ENCODE measurements around the gene ADPRHL1. TPM values are rescaled to one million over a fixed set of nuclear protein-coding genes. Genes with fewer than 3 reads are reported as not detected.

ADPRHL1 gene
- total RNA-seq, 1 donor from 2014 or later, result 3.1 TPM

DNA sequence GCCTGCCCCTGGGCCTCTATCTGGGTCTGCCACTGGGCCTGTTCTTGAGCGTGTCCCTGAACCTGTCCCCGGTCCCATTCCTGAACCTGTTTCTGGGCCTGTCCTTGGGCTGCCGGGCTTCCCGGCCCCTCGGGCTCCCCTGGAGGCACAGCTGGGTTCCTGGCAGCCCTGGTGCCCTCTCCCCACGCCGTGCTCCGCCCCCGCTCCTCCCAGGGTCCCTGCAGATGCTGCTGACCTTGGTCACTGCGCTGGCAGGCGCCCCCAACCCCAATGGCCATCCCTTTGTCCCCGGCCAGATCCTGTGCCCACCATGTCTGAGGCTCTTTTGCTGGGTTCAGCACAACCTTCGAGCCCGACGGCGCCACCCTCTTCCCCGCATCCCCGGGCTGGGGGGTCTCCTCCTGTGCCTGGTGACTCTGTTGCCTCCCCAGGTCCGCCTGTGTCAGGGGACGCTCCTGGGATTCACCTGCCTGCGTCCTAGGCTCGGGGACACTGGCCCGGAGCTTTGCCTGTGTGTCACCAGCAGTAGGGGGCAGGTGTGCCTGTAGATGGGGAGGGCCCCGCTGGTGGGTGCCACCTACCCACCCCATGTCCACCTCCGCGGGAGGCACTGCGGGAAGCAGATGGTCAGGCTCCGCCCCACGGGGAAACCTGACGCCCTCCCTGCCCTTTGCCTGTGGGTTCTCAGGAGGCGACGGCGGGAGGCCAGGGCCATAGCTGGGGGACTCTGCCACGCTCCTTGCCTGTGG lies 48.4 kb downstream of the ADPRHL1 start:
- no peak for DNase-seq (ENCODE audit: low read depth)
- H3K4me1 ChIP-seq (ENCODE audit: insufficient read depth, low read length), result peaks cover 10% of the 10 kb centered on the region
- H3K4me1 Mint-ChIP-seq (ENCODE audit: low read depth, unreplicated experiment), result no peaks in the 10 kb centered on the region
- H3K36me3 Mint-ChIP-seq (ENCODE audit: low read depth, unreplicated experiment), result no peaks in the 10 kb centered on the region
- no peaks in the 10 kb centered on the region for H3K79me2 ChIP-seq (ENCODE audit: insufficient read depth, low read length)
- no peak for TF ChIP-seq EZH2 (IDR thresholded peaks at IDR 0.05; ENCODE audit: insufficient read depth, low read length)
- TF ChIP-seq, protein P1, sequence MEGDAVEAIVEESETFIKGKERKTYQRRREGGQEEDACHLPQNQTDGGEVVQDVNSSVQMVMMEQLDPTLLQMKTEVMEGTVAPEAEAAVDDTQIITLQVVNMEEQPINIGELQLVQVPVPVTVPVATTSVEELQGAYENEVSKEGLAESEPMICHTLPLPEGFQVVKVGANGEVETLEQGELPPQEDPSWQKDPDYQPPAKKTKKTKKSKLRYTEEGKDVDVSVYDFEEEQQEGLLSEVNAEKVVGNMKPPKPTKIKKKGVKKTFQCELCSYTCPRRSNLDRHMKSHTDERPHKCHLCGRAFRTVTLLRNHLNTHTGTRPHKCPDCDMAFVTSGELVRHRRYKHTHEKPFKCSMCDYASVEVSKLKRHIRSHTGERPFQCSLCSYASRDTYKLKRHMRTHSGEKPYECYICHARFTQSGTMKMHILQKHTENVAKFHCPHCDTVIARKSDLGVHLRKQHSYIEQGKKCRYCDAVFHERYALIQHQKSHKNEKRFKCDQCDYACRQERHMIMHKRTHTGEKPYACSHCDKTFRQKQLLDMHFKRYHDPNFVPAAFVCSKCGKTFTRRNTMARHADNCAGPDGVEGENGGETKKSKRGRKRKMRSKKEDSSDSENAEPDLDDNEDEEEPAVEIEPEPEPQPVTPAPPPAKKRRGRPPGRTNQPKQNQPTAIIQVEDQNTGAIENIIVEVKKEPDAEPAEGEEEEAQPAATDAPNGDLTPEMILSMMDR (IDR thresholded peaks at IDR 0.05; ENCODE audit: insufficient read depth, low read depth, low read length), result no peak
- H3K9ac ChIP-seq (ENCODE audit: low read length), result no peak overlapping the region
- no peak overlapping the region for H3K4me3 Mint-ChIP-seq (ENCODE audit: unreplicated experiment)
- H4K20me1 ChIP-seq (ENCODE audit: insufficient read depth, low read length), result no peaks in the 10 kb centered on the region
- no peaks in the 10 kb centered on the region for H3K9me3 ChIP-seq (ENCODE audit: insufficient read depth, low read depth, low read length)
- H3K27me3 ChIP-seq (ENCODE audit: insufficient read depth, low read length), result no peaks in the 10 kb centered on the region
- no peak overlapping the region for H3K4me3 ChIP-seq (ENCODE audit: insufficient read depth, low read depth, low read length)
- peaks cover 36% of the 10 kb centered on the region for H3K27me3 Mint-ChIP-seq (ENCODE audit: low read depth, unreplicated experiment)
- no peak overlapping the region for H3K27ac ChIP-seq (ENCODE audit: low read depth, low read length)
- no peaks in the 10 kb centered on the region for H3K36me3 ChIP-seq (ENCODE audit: insufficient read depth, low read length)
- no peak overlapping the region for H3K4me2 ChIP-seq (ENCODE audit: low read length)
- no peak overlapping the region for H3K27ac Mint-ChIP-seq (ENCODE audit: unreplicated experiment)
- FAIRE-seq, result no peak
- no peaks in the 10 kb centered on the region for H3K9me3 Mint-ChIP-seq (ENCODE audit: unreplicated experiment)
- H2AFZ ChIP-seq (ENCODE audit: low read depth, low read length), result no peak overlapping the region

DNA sequence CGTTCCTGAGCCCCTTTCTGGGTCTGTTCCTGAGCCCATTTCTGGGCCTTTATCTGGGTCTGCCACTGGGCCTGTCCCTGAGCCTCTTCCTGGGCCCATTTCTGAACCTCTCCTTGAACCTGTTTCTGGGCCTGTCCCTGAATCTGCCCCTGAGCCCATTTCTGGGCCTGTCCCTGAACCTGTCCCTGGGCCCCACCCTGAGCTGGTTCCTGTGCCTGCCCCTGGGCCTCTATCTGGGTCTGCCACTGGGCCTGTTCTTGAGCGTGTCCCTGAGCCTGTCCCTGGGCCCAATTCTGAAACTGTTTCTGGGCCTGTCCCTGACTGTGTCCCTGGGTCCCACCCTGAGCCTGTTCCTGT lies 48.9 kb downstream of the ADPRHL1 start:
- Histone ChIP-seq H4K20me1 (ENCODE audit: insufficient read depth, low read length) (no peaks in the 10 kb centered on the region), H3K4me3 (ENCODE audit: insufficient read depth, low read depth, low read length) (no peak overlapping the region), H3K27me3 (ENCODE audit: insufficient read depth, low read length) (no peaks in the 10 kb centered on the region), H3K27ac (ENCODE audit: low read depth, low read length) (no peak overlapping the region), H3K4me2 (ENCODE audit: low read length) (no peak overlapping the region), H3K9ac (ENCODE audit: low read length) (no peak overlapping the region), H3K4me1 (ENCODE audit: insufficient read depth, low read length) (peaks cover 14% of the 10 kb centered on the region), H3K36me3 (ENCODE audit: insufficient read depth, low read length) (no peaks in the 10 kb centered on the region), H3K79me2 (ENCODE audit: insufficient read depth, low read length) (no peaks in the 10 kb centered on the region), H2AFZ (ENCODE audit: low read depth, low read length) (no peak overlapping the region), H3K9me3 (ENCODE audit: insufficient read depth, low read depth, low read length) (no peaks in the 10 kb centered on the region)
- no peak for TF ChIP-seq EZH2 (IDR thresholded peaks at IDR 0.05; ENCODE audit: insufficient read depth, low read length)
- TF ChIP-seq, protein P1 (IDR thresholded peaks at IDR 0.05; ENCODE audit: insufficient read depth, low read depth, low read length), result no peak
- Mint-ChIP-seq H3K9me3 (ENCODE audit: unreplicated experiment) (no peaks in the 10 kb centered on the region), H3K27ac (ENCODE audit: unreplicated experiment) (no peak overlapping the region), H3K27me3 (ENCODE audit: low read depth, unreplicated experiment) (peaks cover 34% of the 10 kb centered on the region), H3K36me3 (ENCODE audit: low read depth, unreplicated experiment) (no peaks in the 10 kb centered on the region), H3K4me1 (ENCODE audit: low read depth, unreplicated experiment) (peaks cover 5% of the 10 kb centered on the region), H3K4me3 (ENCODE audit: unreplicated experiment) (no peak overlapping the region)
- DNase-seq (ENCODE audit: low read depth) (no peak), FAIRE-seq (no peak)
